IPS-18a (cell line): ENCODE measurements around the gene IQGAP2.

Experiments used
- H3K27ac ChIP-seq: one replicate; pipeline ENCODE4 v1.5.1; 2013; ENCODE audit warnings: low read length
- H3K27me3 ChIP-seq: one replicate; pipeline ENCODE4 v1.6.1; 2013; ENCODE audit warnings: mild to moderate bottlenecking, low read length; ENCODE audit not compliant: control insufficient read depth, insufficient read depth
- H3K36me3 ChIP-seq: one replicate; pipeline ENCODE4 v1.6.1; 2013; ENCODE audit warnings: low read depth, low read length; ENCODE audit not compliant: control insufficient read depth
- H3K4me1 ChIP-seq: one replicate; pipeline ENCODE4 v1.6.1; 2013; ENCODE audit warnings: low read depth, low read length; ENCODE audit not compliant: control insufficient read depth
- H3K4me3 ChIP-seq: one replicate; pipeline ENCODE4 v1.5.1; 2013; ENCODE audit warnings: low read length
- H3K9ac ChIP-seq: one replicate; pipeline ENCODE4 v1.6.1; 2013; ENCODE audit warnings: mild to moderate bottlenecking, low read length, moderate library complexity
- H3K9me3 ChIP-seq: one replicate; pipeline ENCODE4 v1.6.1; 2013; ENCODE audit warnings: low read depth, low read length; ENCODE audit not compliant: control insufficient read depth

IQGAP2 gene

GRCh38 chr5:76403766-76404222, 709 bp downstream of the IQGAP2 start:
- Histone ChIP-seq H3K9ac (peak overlapping the region; percentile 78), H3K4me3 (peak overlapping the region; percentile 82), H3K27me3 (no peaks in the 10 kb centered on the region), H3K9me3 (no peaks in the 10 kb centered on the region), H3K4me1 (peaks cover 5% of the 10 kb centered on the region), H3K36me3 (no peaks in the 10 kb centered on the region), H3K27ac (no peak overlapping the region)

DNA sequence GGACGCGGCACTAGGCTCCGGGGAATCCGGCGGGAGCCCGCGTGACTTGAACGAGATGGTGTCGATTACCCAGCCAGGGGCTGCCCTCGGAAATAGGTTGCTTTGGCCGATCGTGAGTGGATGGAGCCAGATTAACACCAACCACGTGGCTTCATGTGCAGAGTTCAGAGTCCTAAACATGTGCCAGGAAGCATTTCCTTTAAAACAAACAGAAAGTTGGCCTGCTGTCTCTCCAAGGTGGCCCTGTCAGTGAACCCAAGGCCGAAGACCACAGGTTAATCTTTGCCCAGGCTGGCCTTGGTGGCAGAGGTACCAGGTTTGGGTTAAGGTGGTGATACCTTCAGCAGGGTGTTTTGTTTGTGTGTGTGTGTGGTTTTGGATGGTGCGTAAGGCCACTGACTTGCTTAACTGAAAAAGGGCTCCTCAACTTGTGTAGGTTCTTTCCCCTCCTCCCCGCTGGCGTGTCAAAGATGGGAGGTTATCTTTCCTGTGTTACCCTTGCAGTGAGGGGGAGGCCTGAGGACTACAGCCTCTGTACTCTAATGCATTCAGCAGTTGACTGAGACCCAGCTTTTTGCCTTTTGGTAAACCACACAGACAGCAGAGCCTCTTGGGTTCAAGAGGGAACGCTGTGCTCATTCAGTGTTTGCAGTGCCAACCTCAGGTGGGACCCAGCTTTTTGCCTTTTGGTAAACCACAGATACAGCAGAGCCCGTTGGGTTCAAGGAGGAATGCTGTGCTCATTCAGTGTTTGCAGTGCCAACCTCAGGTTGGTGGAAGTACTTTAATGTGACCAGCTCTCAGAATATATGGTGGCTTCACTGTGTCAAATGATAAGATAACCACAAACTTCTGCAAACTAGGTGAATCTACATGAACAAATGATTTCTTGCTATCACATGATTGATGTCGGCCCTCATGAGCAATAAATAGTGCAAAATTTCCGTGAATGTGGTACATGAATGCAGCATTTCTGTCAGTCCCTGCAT, 1.4 kb downstream of the IQGAP2 start:
- Histone ChIP-seq H3K27me3 (no peaks in the 10 kb centered on the region), H3K36me3 (no peaks in the 10 kb centered on the region), H3K27ac (no peak overlapping the region), H3K9ac (peak overlapping the region; percentile 78), H3K4me3 (peak overlapping the region; percentile 82), H3K4me1 (peaks cover 5% of the 10 kb centered on the region), H3K9me3 (no peaks in the 10 kb centered on the region)

DNA sequence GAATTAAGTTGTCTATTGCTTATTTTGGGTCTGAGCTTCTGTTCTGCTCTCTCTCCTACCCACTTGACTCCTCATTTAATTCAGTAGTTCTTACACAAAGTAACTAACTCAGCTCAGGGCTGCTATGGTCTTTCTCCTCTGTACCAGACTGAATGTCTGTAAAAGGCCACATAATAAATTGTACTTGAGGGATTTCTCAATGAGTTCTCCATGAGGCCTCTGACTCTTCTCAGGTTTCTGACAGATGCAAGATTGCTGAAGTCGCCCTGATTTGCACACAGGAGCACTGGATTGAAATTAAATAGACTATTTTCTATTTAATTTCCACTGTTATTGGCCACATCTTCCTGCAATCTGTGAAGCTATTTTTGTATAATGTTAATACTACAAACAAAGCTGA, 2.9 kb downstream of the IQGAP2 start:
- Histone ChIP-seq H3K36me3 (no peaks in the 10 kb centered on the region), H3K27me3 (no peaks in the 10 kb centered on the region), H3K9me3 (no peaks in the 10 kb centered on the region), H3K27ac (no peak overlapping the region), H3K9ac (no peak overlapping the region), H3K4me1 (peaks cover 9% of the 10 kb centered on the region), H3K4me3 (no peak overlapping the region)

GRCh38 chr5:76406673-76407072, 3.6 kb downstream of the IQGAP2 start:
- Histone ChIP-seq H3K36me3 (no peaks in the 10 kb centered on the region), H3K27ac (no peak overlapping the region), H3K9me3 (no peaks in the 10 kb centered on the region), H3K9ac (no peak overlapping the region), H3K4me1 (peaks cover 16% of the 10 kb centered on the region), H3K4me3 (no peak overlapping the region), H3K27me3 (no peaks in the 10 kb centered on the region)

DNA sequence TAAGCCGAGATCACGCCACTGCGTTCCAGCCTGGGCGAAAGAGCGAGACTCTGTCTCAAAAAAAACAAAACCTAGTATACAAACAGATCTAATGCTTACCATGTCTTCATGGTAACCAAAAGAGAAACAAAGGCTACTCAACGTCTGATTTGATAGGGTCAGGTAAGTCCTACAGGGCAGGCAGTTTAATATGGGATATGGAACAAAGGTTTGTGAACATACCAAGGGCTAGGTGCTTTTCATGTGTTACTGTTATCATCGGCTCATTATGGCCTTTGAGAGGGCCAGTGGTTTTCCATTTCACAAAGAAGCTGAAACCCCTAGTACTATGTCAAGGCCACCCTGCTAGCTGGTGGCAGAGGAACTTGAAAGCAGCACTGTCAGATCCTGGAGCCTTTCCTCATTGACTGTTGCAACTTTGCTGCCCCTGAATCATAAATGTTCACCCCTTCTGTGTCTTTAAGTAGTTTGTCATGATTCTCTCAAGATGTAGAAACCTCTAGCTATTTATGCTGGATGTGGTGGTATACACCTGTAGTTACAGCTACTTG, 5.1 kb downstream of the IQGAP2 start:
- peaks cover 18% of the 10 kb centered on the region for H3K4me1 ChIP-seq
- no peak overlapping the region for H3K27ac ChIP-seq
- H3K9me3 ChIP-seq: no peaks in the 10 kb centered on the region
- no peaks in the 10 kb centered on the region for H3K36me3 ChIP-seq
- H3K4me3 ChIP-seq: no peak overlapping the region
- no peaks in the 10 kb centered on the region for H3K27me3 ChIP-seq
- no peak overlapping the region for H3K9ac ChIP-seq

GRCh38 chr5:76412511-76412910, 9.4 kb downstream of the IQGAP2 start:
- H3K9ac ChIP-seq: no peak overlapping the region
- H3K36me3 ChIP-seq: no peaks in the 10 kb centered on the region
- H3K27me3 ChIP-seq: no peaks in the 10 kb centered on the region
- no peak overlapping the region for H3K4me3 ChIP-seq
- no peaks in the 10 kb centered on the region for H3K9me3 ChIP-seq
- no peak overlapping the region for H3K27ac ChIP-seq
- H3K4me1 ChIP-seq: peaks cover 16% of the 10 kb centered on the region

- Histone ChIP-seq H3K9me3 (no peaks in the 10 kb centered on the region), H3K9ac (no peak overlapping the region), H3K36me3 (no peaks in the 10 kb centered on the region), H3K27ac (no peak overlapping the region), H3K4me1 (peaks cover 16% of the 10 kb centered on the region), H3K4me3 (no peak overlapping the region), H3K27me3 (no peaks in the 10 kb centered on the region)
Observed at GRCh38 chr5:76413746-76414145, 10.7 kb downstream of the IQGAP2 start.

DNA sequence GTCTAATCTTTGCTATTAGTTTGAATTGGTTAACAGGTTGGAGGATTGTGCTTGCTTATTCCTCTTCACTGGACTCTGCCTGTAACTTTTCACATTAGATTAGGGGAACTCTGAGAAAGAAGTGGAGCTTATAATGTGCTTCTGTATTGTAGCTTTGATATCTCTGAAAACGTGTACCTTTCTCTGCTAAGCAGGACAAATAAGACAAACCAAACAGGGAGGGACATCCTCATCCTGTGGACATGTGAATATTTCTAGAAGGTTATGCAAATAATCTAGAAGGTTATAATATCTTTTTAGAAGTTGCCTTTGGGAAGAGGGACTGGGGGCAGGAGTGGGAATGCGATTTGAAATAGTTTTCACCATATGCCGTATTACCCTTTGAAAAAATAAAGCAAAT, 11.7 kb downstream of the IQGAP2 start:
- H3K27me3 ChIP-seq: no peaks in the 10 kb centered on the region

GRCh38 chr5:76415855-76416254, 12.8 kb downstream of the IQGAP2 start:
- Histone ChIP-seq H3K27me3 (no peaks in the 10 kb centered on the region), H3K4me3 (no peak overlapping the region), H3K27ac (no peak overlapping the region), H3K4me1 (peaks cover 13% of the 10 kb centered on the region), H3K9me3 (no peaks in the 10 kb centered on the region), H3K36me3 (no peaks in the 10 kb centered on the region), H3K9ac (no peak overlapping the region)

More for the DNA sequence above, 11.7 kb downstream of the IQGAP2 start:
- H3K36me3 ChIP-seq: no peaks in the 10 kb centered on the region
- no peak overlapping the region for H3K9ac ChIP-seq
- no peaks in the 10 kb centered on the region for H3K9me3 ChIP-seq
- no peak overlapping the region for H3K4me3 ChIP-seq
- H3K27ac ChIP-seq: no peak overlapping the region
- H3K4me1 ChIP-seq: peaks cover 16% of the 10 kb centered on the region

DNA sequence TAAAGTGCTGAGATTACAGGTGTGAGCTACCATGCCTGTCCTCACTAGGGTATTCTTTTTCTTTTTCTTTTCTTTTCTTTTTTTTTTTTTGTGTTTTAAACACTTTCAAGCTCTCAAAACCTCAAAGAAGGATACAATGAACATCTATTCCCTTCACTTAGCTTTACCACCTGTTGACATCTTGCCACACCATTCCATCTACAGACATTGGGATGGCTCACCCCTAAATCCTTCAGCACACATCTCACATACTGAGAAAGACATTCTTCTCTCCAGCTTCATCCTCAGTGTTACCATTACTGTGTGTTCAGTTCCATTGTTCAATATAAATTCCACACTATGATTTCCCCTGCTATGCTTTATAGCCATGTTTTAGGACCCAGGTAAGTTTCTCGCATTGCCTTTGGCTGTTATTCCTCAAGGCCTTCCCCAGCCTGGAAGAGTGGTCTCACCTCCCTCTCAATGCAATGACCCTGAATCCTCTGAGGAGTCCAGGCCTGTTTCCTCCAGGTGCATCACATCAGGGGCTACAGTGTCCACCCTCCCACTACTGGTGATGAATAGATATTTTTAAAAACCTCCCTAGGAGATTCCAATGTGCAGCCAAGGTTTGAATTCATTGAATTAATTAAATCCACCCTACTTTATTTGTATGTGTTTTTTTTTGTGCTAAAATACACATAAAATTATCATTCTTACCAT, 16.7 kb downstream of the IQGAP2 start:
- H3K9me3 ChIP-seq: no peaks in the 10 kb centered on the region
- no peak overlapping the region for H3K27ac ChIP-seq
- H3K36me3 ChIP-seq: no peaks in the 10 kb centered on the region

GRCh38 chr5:76422227-76422626, 19.1 kb downstream of the IQGAP2 start:
- H3K27ac ChIP-seq: no peak overlapping the region
- no peaks in the 10 kb centered on the region for H3K27me3 ChIP-seq
- peaks cover 33% of the 10 kb centered on the region for H3K4me1 ChIP-seq

More for the DNA sequence above, 16.7 kb downstream of the IQGAP2 start:
- H3K4me1 ChIP-seq: peaks cover 9% of the 10 kb centered on the region
- no peak overlapping the region for H3K9ac ChIP-seq
- no peaks in the 10 kb centered on the region for H3K27me3 ChIP-seq
- H3K4me3 ChIP-seq: no peak overlapping the region

More at GRCh38 chr5:76422227-76422626, 19.1 kb downstream of the IQGAP2 start:
- H3K9ac ChIP-seq: no peak overlapping the region
- H3K36me3 ChIP-seq: no peaks in the 10 kb centered on the region
- H3K9me3 ChIP-seq: no peaks in the 10 kb centered on the region
- no peak overlapping the region for H3K4me3 ChIP-seq
